Activated T-helper 17 cell treated with anti-CD3 and anti-CD28 coated beads, Interleukin-2, amount 50 U/mL, for 72 hours (primary cell): ENCODE results near the gene AKR1C2. TPM values are rescaled to one million over a fixed set of nuclear protein-coding genes. Genes with fewer than 3 reads are reported as not detected.
"Not testable (repeated sequence)": the region's sequence is repeated elsewhere in the genome, so short reads cannot be mapped to it uniquely, and the experiment has no call there.

Experiments used
- ATAC-seq: fragments of 150-1000 bp; cut with Tn5 transposase; replicated peaks from 2 replicates; pipeline ENCODE4 v1.10.0; 2021; ENCODE audit warnings: mild to moderate bottlenecking, moderate library complexity
- H3K27ac Mint-ChIP-seq: one replicate; pipeline ENCODE4 v1.8.0; 2022; ENCODE audit warnings: mixed read lengths
- H3K27me3 Mint-ChIP-seq: one replicate; pipeline ENCODE4 v1.8.0; 2022; ENCODE audit warnings: mixed read lengths
- H3K36me3 Mint-ChIP-seq: one replicate; pipeline ENCODE4 v1.8.0; 2022; ENCODE audit warnings: low read depth, mild to moderate bottlenecking, mixed read lengths
- H3K4me1 Mint-ChIP-seq: one replicate; pipeline ENCODE4 v1.8.0; 2022; ENCODE audit warnings: mixed read lengths
- H3K4me3 Mint-ChIP-seq: one replicate; pipeline ENCODE4 v1.8.0; 2022; ENCODE audit warnings: mild to moderate bottlenecking, mixed read lengths
- H3K9me3 Mint-ChIP-seq: one replicate; pipeline ENCODE4 v1.8.0; 2022; ENCODE audit warnings: mixed read lengths
- total RNA-seq, 2 donors: library from RNA; stranded (reverse); gene quantifications; one replicate each; pipeline ENCODE4 v1.2.3, GENCODE V29; 2022

The AKR1C2 gene
- total RNA-seq, 2 donors from 2014 or later = not detected

DNA sequence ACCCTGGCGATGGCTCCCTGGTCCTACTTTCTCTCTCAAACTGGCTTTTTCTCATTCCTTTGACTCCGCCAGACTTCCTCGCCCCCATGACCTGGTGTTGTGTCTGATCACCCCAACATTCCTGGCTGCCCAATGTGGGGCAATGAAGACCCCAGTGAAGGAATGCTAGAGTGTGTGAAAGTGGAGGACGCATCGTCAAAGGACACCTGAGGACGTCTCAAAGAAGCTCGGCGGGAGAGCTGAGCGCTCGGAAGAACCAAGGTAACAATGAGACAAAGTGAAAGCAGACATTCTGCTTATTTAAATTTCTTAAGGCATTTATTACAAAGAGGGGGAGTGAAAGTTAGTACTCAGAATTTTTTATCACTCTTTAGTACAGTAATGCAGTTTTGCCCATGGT is 31.7 kb upstream of the AKR1C2 start:
- Mint-ChIP-seq H3K4me1 (no peaks in the 10 kb centered on the region), H3K36me3 (no peaks in the 10 kb centered on the region), H3K27ac (no peak overlapping the region), H3K9me3 (peaks cover 25% of the 10 kb centered on the region), H3K4me3 (no peak overlapping the region), H3K27me3 (peaks cover 18% of the 10 kb centered on the region)
- no peak for ATAC-seq

GRCh38 chr10:5034588-5034987 is 30.9 kb upstream of the AKR1C2 start:
- ATAC-seq = no peak
- Mint-ChIP-seq H3K4me3 (no peak overlapping the region), H3K9me3 (peaks cover 29% of the 10 kb centered on the region), H3K4me1 (no peaks in the 10 kb centered on the region), H3K27ac (no peak overlapping the region), H3K27me3 (peaks cover 18% of the 10 kb centered on the region), H3K36me3 (no peaks in the 10 kb centered on the region)

- no peak overlapping the region for H3K27ac Mint-ChIP-seq
- H3K9me3 Mint-ChIP-seq = peaks cover 26% of the 10 kb centered on the region
- H3K27me3 Mint-ChIP-seq = peaks cover 15% of the 10 kb centered on the region
- H3K4me3 Mint-ChIP-seq = no peak overlapping the region
- no peaks in the 10 kb centered on the region for H3K36me3 Mint-ChIP-seq
- ATAC-seq = no peak
- no peaks in the 10 kb centered on the region for H3K4me1 Mint-ChIP-seq
Observed at GRCh38 chr10:5033061-5033778, 29.6 kb upstream of the AKR1C2 start.

- H3K36me3 Mint-ChIP-seq, ATAC-seq: not testable (repeated sequence)
Observed at GRCh38 chr10:5032444-5032843, 28.8 kb upstream of the AKR1C2 start.

DNA sequence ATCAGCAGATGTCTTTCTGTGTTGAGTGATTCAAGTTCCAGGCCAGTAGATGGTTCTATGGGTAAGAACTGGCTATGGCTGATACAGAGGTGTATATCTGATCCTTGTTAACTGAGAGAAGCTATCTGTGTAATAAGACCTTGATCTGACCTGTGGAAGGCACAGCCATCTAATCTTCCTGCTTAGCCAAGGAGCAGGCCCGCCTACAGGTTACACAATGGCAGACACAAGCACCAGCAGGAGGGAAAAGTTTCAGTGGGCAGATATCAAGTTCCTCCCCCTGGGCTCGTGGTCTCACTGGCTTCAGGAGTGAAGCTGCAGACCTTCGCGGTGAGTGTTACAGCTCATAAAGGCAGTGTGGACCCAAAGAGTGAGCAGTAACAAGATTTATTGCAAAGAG is 27.9 kb upstream of the AKR1C2 start:
- H3K36me3 Mint-ChIP-seq, H3K27me3 Mint-ChIP-seq, ATAC-seq, H3K4me1 Mint-ChIP-seq, H3K27ac Mint-ChIP-seq, H3K4me3 Mint-ChIP-seq: not testable (repeated sequence)
- peaks cover 26% of the 10 kb centered on the region for H3K9me3 Mint-ChIP-seq

More at GRCh38 chr10:5032444-5032843, 28.8 kb upstream of the AKR1C2 start:
- not testable (repeated sequence) for H3K27ac Mint-ChIP-seq, H3K4me3 Mint-ChIP-seq, H3K4me1 Mint-ChIP-seq
- Mint-ChIP-seq H3K9me3 (peaks cover 26% of the 10 kb centered on the region), H3K27me3 (peaks cover 15% of the 10 kb centered on the region)

DNA sequence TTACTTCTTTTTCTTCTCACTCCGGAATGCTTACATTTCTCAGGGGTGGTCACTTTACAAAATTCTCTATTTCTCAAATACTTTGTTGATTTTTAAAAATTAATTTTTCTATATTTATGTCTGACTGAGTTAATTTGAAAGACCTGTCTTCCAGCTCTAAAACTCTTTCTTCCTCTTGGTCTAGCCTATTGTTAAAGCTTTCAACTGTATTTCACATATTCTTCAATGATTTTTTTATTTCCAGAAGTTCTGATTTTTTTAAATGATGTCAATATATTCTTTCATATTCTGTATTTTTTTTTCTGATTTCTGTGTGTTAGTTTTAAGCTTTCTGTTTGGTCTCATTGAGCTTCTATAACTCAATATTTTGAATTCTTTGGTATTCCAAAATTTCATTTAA is 27.3 kb upstream of the AKR1C2 start:
- no peak overlapping the region for H3K27ac Mint-ChIP-seq
- no peaks in the 10 kb centered on the region for H3K4me1 Mint-ChIP-seq
- peaks cover 14% of the 10 kb centered on the region for H3K27me3 Mint-ChIP-seq
- no peaks in the 10 kb centered on the region for H3K36me3 Mint-ChIP-seq
- H3K4me3 Mint-ChIP-seq = no peak overlapping the region
- ATAC-seq = no peak
- H3K9me3 Mint-ChIP-seq = peaks cover 26% of the 10 kb centered on the region

DNA sequence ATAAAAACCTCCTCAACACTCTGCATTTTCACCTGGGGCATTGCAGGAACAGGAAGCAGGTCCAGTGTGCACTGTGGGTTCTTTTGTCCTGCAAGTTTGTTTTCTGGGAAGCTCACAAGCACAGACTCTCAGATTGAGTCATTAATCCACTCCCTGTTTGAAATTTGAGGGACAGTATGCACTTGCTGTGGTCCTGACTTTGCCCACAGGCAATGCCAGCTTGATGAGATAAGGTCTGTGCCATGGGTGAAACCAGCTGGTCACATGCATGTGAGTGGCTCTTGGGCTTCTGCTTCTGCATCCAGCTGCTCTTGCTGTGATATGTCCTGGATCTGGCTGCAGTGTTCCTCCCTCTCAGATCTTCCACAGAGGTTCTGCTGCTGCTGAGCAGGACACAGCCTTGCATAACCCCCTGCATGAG is 21.8 kb upstream of the AKR1C2 start:
- not testable (repeated sequence) for H3K9me3 Mint-ChIP-seq, H3K36me3 Mint-ChIP-seq, ATAC-seq, H3K4me1 Mint-ChIP-seq, H3K27ac Mint-ChIP-seq, H3K4me3 Mint-ChIP-seq
- H3K27me3 Mint-ChIP-seq = peaks cover 14% of the 10 kb centered on the region

DNA sequence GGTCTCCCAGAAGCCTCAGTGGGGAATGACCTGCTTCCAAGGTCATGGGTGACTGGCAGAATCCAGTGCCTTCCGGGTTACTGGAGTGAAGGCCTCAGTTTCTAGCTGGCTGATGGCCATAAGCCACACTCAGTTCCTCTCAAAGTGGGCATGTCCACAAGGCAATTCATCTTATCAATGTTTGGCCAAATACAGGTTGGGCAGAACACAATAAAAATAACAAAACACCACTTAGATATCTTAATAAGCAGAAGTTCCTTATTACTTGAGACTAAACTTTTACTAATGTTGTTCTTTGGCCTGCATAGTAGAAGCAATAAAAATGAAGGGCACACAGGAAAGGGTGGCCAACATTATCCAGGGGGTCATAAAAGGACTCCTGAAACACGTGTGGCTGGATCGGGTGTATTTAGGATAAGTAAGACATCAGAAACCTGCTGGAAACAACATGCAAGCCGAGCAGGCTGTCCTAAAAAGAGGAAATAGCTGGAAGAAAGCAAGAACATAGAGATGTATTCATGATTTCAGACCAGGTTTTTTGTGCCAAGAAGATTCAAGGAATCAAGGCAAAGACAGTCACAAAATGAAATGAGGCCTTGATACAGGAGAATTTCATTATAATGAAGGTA is 19.6 kb upstream of the AKR1C2 start:
- Mint-ChIP-seq H3K4me3 (no peak overlapping the region), H3K27me3 (peaks cover 14% of the 10 kb centered on the region), H3K36me3 (no peaks in the 10 kb centered on the region), H3K4me1 (no peaks in the 10 kb centered on the region), H3K9me3 (no peaks in the 10 kb centered on the region), H3K27ac (no peak overlapping the region)
- no peak for ATAC-seq

DNA sequence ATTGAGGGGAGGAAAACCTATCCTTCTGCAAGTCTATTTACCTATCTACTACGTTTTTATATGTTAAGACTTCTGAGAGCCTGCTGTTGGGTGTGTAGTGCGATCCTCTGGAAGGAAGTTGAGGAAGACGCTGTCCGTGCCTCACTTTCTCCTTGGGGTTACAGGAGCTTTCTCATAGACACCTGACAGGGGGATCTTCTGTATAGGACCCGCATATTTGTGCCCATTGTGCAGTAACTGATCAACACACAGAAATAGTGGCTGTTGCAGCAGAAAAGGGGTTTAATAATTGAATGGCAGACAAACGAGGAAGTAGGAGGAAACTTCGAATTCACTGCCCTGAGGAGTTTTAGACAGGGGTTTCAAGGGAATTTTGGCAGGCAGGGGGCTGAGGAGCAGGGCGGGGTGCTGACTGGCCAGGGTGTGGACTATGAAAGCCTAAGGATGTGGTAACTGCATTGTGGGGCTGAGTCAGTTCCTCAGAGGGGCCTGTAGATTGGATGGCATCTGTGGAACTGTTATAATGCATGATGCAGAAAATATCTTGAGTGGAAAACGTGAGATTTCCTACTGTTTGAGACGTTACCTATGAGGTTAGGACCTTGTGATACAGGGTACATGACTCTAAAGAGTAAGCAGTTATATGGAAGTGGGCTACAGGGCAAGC is 18.1 kb upstream of the AKR1C2 start:
- ATAC-seq, H3K4me3 Mint-ChIP-seq, H3K9me3 Mint-ChIP-seq, H3K27ac Mint-ChIP-seq, H3K4me1 Mint-ChIP-seq, H3K36me3 Mint-ChIP-seq: not testable (repeated sequence)
- H3K27me3 Mint-ChIP-seq = peaks cover 14% of the 10 kb centered on the region

- not testable (repeated sequence) for H3K27ac Mint-ChIP-seq, H3K4me3 Mint-ChIP-seq, H3K4me1 Mint-ChIP-seq, H3K27me3 Mint-ChIP-seq, ATAC-seq, H3K36me3 Mint-ChIP-seq, H3K9me3 Mint-ChIP-seq
Observed at GRCh38 chr10:5019770-5020612, 16.3 kb upstream of the AKR1C2 start.

GRCh38 chr10:5018671-5019277 is 15.1 kb upstream of the AKR1C2 start:
- ATAC-seq, H3K36me3 Mint-ChIP-seq, H3K4me1 Mint-ChIP-seq, H3K4me3 Mint-ChIP-seq, H3K27me3 Mint-ChIP-seq, H3K27ac Mint-ChIP-seq, H3K9me3 Mint-ChIP-seq: not testable (repeated sequence)

- no peaks in the 10 kb centered on the region for H3K9me3 Mint-ChIP-seq
- H3K36me3 Mint-ChIP-seq = no peaks in the 10 kb centered on the region
- H3K4me1 Mint-ChIP-seq = no peaks in the 10 kb centered on the region
- H3K27me3 Mint-ChIP-seq = no peaks in the 10 kb centered on the region
- H3K27ac Mint-ChIP-seq = no peak overlapping the region
- no peak for ATAC-seq
- no peak overlapping the region for H3K4me3 Mint-ChIP-seq
Observed at GRCh38 chr10:5018134-5018533, 14.5 kb upstream of the AKR1C2 start.

GRCh38 chr10:5014936-5015335 is 11.3 kb upstream of the AKR1C2 start:
- no peaks in the 10 kb centered on the region for H3K4me1 Mint-ChIP-seq
- ATAC-seq = no peak
- H3K9me3 Mint-ChIP-seq = no peaks in the 10 kb centered on the region
- H3K27ac Mint-ChIP-seq = no peak overlapping the region
- H3K4me3 Mint-ChIP-seq = no peak overlapping the region
- no peaks in the 10 kb centered on the region for H3K36me3 Mint-ChIP-seq
- no peaks in the 10 kb centered on the region for H3K27me3 Mint-ChIP-seq

DNA sequence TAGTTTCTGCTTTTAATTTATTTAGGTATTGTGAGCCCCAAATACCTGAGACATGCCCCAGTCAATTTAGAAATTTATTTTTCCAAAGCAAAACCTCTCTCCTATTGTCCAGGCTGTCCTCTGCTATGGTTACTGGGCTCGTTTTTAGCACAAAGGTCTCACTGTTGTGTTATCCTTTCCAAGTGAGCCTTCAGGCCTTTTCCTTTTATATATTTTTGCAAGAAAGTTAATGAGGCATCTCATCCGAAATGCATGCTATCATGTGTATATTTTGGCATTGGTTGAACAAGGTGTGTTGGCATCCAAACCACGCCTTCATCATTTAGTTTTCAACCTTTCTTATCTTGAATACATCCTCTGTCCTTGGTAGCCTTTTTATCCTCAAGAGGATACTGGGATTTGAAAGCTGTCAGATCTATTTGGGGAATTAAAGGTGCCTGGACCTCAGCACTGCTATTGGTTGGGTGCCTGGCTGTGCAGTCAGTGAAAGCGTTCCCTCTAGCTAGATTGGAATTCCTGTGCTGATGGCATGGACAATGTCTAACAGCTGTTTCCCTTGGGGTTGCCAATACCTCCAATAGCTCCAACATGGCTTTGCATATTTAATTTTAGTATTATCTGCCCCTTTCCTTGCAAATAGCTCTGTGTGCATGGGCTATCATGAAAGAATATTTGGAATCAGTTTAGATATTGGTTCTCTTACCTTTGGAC is 10.7 kb upstream of the AKR1C2 start:
- not testable (repeated sequence) for H3K27ac Mint-ChIP-seq, H3K9me3 Mint-ChIP-seq, H3K4me3 Mint-ChIP-seq, H3K4me1 Mint-ChIP-seq, ATAC-seq, H3K27me3 Mint-ChIP-seq, H3K36me3 Mint-ChIP-seq
